Fibroblast of mammary gland (primary cell): Measurements from ENCODE around the gene SNX7.

ENCODE experiments used
- DNase-seq: peaks from one replicate; pipeline ENCODE4 v3.0.0-alpha.2; 2010; ENCODE audit warnings: low read depth
- H3K4me3 ChIP-seq: 2 replicates; pipeline ENCODE4 v1.5.1; 2011; ENCODE audit warnings: low read depth, mild to moderate bottlenecking, low read length, moderate library complexity; ENCODE audit not compliant: control insufficient read depth
- CTCF ChIP-seq: conservative IDR thresholded peaks from 2 replicates; pipeline ENCODE4 v1.5.1; 2011; ENCODE audit warnings: low read depth, low read length, inconsistent platforms; ENCODE audit not compliant: control insufficient read depth, insufficient read depth

SNX7 gene

DNA sequence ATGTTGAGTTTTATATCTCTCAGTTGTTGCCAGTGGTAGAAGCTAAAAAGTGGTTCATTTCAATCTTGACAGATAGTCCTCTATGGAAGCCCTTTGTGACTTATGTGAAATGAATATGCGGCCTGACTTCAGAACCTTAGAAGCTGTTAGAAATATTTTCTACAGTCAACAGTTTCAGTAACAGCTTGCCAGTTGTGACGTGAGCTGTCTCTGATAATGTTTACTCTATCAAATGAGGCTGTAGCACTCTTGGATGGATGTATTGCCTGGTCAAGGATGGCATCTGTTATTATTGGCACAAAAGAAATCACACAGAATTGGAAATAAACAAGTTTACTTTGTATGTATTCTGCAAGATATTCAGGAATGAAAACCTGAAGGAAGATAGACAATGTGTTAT, 31.9 kb downstream of the SNX7 start:
- H3K4me3 ChIP-seq, result no peak overlapping the region
- DNase-seq, result no peak
- TF ChIP-seq CTCF, result no peak

- no peak overlapping the region for H3K4me3 ChIP-seq
- TF ChIP-seq CTCF, result no peak
- no peak for DNase-seq
Observed at GRCh38 chr1:98696077-98696476, 34.6 kb downstream of the SNX7 start.

DNA sequence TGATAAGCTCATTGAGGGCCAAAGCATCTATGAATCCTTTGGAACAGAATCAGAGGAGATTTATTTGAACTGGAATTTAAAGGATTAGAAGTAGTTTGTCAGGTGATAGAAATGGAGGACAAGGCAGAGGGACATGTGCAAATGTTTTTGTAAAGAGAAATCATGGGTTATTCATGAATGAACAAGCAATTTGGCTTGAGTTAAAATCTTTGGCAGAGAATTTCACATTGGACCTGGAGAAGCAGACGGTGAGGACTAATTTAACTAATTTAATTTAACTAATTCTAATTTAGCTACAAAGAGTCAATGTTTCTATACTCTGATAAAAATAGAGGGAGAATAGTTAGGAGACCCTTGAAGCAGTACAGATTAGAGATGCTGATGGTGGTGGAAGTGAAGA, 36.3 kb downstream of the SNX7 start:
- TF ChIP-seq CTCF, result no peak
- DNase-seq, result no peak
- H3K4me3 ChIP-seq, result no peak overlapping the region

DNA sequence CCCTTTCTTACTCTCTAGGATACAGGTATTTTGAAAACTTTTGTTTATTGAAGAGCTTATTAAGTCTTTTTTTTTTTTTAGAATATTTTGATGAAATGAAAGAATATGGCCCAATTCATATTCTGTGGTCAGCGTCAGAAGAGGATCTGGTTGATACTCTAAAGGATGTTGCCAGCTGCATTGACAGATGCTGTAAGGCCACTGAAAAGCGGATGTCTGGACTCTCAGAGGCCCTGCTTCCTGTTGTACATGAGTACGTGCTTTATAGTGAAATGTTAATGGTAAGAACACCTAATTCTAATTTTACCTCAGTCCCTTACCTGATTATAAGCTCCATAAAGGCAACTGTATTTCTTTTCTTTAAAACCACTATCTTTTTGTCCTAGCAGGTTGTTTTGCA, 37.1 kb downstream of the SNX7 start:
- DNase-seq, result no peak
- H3K4me3 ChIP-seq, result no peak overlapping the region
- no peak for TF ChIP-seq CTCF

DNA sequence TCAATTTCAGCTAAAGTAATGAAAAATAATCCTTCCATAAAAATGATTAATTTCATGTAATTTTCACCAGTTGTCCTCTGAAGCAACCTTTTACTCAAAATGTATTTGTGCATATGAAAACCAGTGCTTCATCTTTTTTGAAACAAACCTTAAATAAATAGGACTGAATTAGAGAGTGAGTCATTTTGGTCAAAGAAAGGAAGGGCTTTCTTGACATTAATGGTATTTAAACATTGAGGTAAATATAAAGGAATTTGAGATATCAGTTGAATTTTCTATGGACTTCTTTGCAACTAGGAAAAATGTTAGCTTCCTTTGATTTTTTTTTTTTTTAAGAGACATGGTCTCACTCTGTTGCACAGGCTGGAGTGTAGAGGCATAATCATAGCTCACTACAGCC, 38.7 kb downstream of the SNX7 start:
- TF ChIP-seq CTCF, result no peak
- H3K4me3 ChIP-seq, result no peak overlapping the region
- DNase-seq, result no peak

GRCh38 chr1:98702976-98703375, 41.5 kb downstream of the SNX7 start:
- H3K4me3 ChIP-seq, result no peak overlapping the region
- peak; percentile 51 for DNase-seq
- TF ChIP-seq CTCF, result no peak

DNA sequence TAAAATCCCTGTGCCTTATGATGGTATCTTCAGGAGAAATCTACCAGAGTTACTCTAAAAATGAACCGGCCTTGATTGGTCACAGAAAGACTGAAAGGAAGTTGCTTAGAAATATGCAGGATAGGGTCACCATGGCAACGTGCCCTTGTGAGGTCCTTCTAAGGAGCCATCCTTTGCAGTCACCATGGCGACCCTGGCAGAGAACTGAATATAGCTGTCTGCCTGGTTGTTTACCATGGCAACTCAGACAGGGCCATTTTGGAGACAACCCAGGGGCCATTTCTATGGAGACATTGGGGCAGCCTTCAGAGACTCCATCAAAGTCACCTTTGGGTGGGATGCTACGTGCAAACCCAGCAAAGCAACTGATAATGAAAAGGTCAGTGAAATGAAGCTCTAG, 43.0 kb downstream of the SNX7 start:
- peak; percentile 10 for DNase-seq
- no peak overlapping the region for H3K4me3 ChIP-seq
- no peak for TF ChIP-seq CTCF
